ENCODE results near the gene IFNA13. TPM values are rescaled to one million over a fixed set of nuclear protein-coding genes. Genes with fewer than 3 reads are reported as not detected.

IFNA13 gene
- total and polyA plus RNA-seq, 9 of the 15 experiments (the other 6 are each of a cell fraction or from before 2014, with no cell fraction given): not detected

- WGBS (ENCODE audit: insufficient coverage, low coverage, missing lambda C conversion rate): no CpG with 5 or more reads among the region's 1 CpG
- CTCF ChIA-PET (ENCODE audit: low intra/inter-chr PET ratio): no interaction called here
- no peak within 1 kb of the TSS for H3K4me3 ChIP-seq
- H3K4me2 ChIP-seq (ENCODE audit: insufficient read depth, low read length): no peak within 1 kb of the TSS
- H3K27me3 ChIP-seq (ENCODE audit: control insufficient read depth in 2 of 2, insufficient read depth in 2 of 2, low read length in 2 of 2): no peaks in the 10 kb centered on the region
- in situ Hi-C loops (cut with MboI) (no loop called here), intact Hi-C loops (cut with micrococcal nuclease) (no loop called here)
- no peaks in the 10 kb centered on the region for H3K9me3 ChIP-seq (replicated peaks; ENCODE audit: control insufficient read depth, insufficient read depth, low read depth, low read length)
- POLR2A ChIA-PET: no interaction called here
- H2AFZ ChIP-seq (ENCODE audit: low read depth, low read length): no peak within 1 kb of the TSS
- no TSS peak for BruUV-seq (replicated peaks)
- DNase-seq (ENCODE audit: extremely low read depth in 1 of 4, low spot score in 3 of 4): no peak
- no peak within 1 kb of the TSS for H3K27ac ChIP-seq (ENCODE audit: extremely low read depth, low read depth, low read length)
- TF ChIP-seq NFIX (CRISPR knock-in tag; IDR thresholded peaks at IDR 0.05; ENCODE audit: low read depth) (no peak), ZNF274 (IDR thresholded peaks at IDR 0.05; ENCODE audit: borderline replicate concordance, low read depth, low read length) (no peak), MYNN (IDR thresholded peaks at IDR 0.05) (no peak), MYNN (CRISPR knock-in tag; IDR thresholded peaks at IDR 0.05) (no peak), ZNF512 (tag; IDR thresholded peaks at IDR 0.05) (no peak), HMG20A (CRISPR knock-in tag; conservative IDR thresholded peaks at IDR 0.05) (no peak), SLC30A9 (CRISPR knock-in tag; IDR thresholded peaks at IDR 0.05) (no peak), RREB1 (CRISPR knock-in tag; IDR thresholded peaks at IDR 0.05) (no peak)
- no peak within 1 kb of the TSS for H3K9ac ChIP-seq (ENCODE audit: insufficient read depth in 1 of 2, low read depth in 2 of 2, low read length in 2 of 2)
- no peak for ATAC-seq
- H3K79me2 ChIP-seq (ENCODE audit: control insufficient read depth, insufficient read depth, low read length): no peaks in the 10 kb centered on the region
- no peak for FAIRE-seq
- no peaks in the 10 kb centered on the region for H3K9me1 ChIP-seq (ENCODE audit: control insufficient read depth, insufficient read depth, low read length)
- H3K36me3 ChIP-seq (ENCODE audit: control insufficient read depth, insufficient read depth, low read length): no peaks in the 10 kb centered on the region
- H4K20me1 ChIP-seq (replicated peaks; ENCODE audit: control insufficient read depth, insufficient read depth, low read length): no peaks in the 10 kb centered on the region
- H3K4me1 ChIP-seq (replicated peaks in 1 of 2; ENCODE audit: control insufficient read depth in 2 of 2, insufficient read depth in 2 of 2, low read length in 2 of 2): no peaks in the 10 kb centered on the region
Observed at GRCh38 chr9:21350787-21351186, 17.1 kb downstream of the IFNA13 start, which contains the start of gene IFNA6. IFNA6 (minus strand) TSS chr9:21350887; CDS start chr9:21350887, 0 bp downstream.

Data from K562 (cell line).